Heart left ventricle (tissue), 16 donors: ENCODE measurements around the gene COPG2. TPM values are rescaled to one million over a fixed set of nuclear protein-coding genes. Genes with fewer than 3 reads are reported as not detected.

Experiments used
- ATAC-seq, 4 donors: fragments of 200-7000 bp; cut with Tn5 transposase; one replicate each; pipeline ENCODE4 v1.9.1; 2020 to 2022; ENCODE audit warnings: moderate library complexity in 4 of 4, mild to moderate bottlenecking in 3 of 4, moderate number of reproducible peaks in 1 of 4
- DNase-seq, 5 donors: peaks; one replicate each; pipeline ENCODE4 v3.0.0-alpha.2; 2020
- H3K27ac ChIP-seq, 12 donors: fragments of 200-600 bp; sonication (generic) in 4 of 12; one replicate each; pipeline versions ENCODE4 v1.5.0 to v1.8.0; 2016 to 2022; ENCODE audit warnings: mild to moderate bottlenecking in 2 of 12
- H3K27me3 ChIP-seq, 9 donors: fragments of 200-600 bp; sonication (generic) in 2 of 9; one replicate each; pipeline versions ENCODE4 v1.5.1 to v1.8.0; 2016 to 2022; ENCODE audit warnings: mild to moderate bottlenecking in 3 of 9
- H3K36me3 ChIP-seq, 9 donors: fragments of 200-600 bp; sonication (generic) in 2 of 9; one replicate each; pipeline versions ENCODE4 v1.5.0 to v1.8.0; 2018 to 2022; ENCODE audit warnings: mild to moderate bottlenecking in 2 of 9
- H3K4me1 ChIP-seq, 12 donors: fragments of 200-600 bp; sonication (generic) in 4 of 12; one replicate each; pipeline versions ENCODE4 v1.5.0 to v1.8.0; 2016 to 2022; ENCODE audit warnings: mild to moderate bottlenecking in 3 of 12
- H3K4me3 ChIP-seq, 12 donors: fragments of 200-600 bp; sonication (generic) in 4 of 12; one replicate each; pipeline versions ENCODE4 v1.5.0 to v1.8.0; 2017 to 2022; ENCODE audit warnings: mild to moderate bottlenecking in 9 of 12, moderate library complexity in 4 of 12
- H3K9me3 ChIP-seq, 12 donors: fragments of 200-600 bp; sonication (generic) in 4 of 12; one replicate each; pipeline versions ENCODE4 v1.5.0 to v1.8.0; 2016 to 2022; ENCODE audit warnings: mild to moderate bottlenecking in 1 of 12
- POLR2A ChIP-seq, 2 donors: fragments of 450-650 bp; IDR thresholded peaks; one replicate each; pipeline ENCODE4 v1.6.1; 2017; ENCODE audit warnings: antibody characterized with exemption in 2 of 2, mild to moderate bottlenecking in 2 of 2, moderate library complexity in 2 of 2
- WGBS, 4 donors: extraction: QIAGEN DNeasy Blood & Tissue Kit in 2 of 4; methylation state at CpG; one replicate each; pipeline versions ENCODE4 v1.1.5 to v1.1.7; 2013 to 2018; 5-methylcytosine and 5-hydroxymethylcytosine counted together
- intact Hi-C, 10 donors: fragments of 100-400 bp; cut with DNase I; formaldehyde crosslinking; loops; one replicate each; pipeline versions ENCODE4 v1.11.1 to v1.14.2; 2022
- polyA plus RNA-seq, 2 donors: library from polyadenylated mRNA; stranded (reverse); fragments of 200-250 nt; gene quantifications; one replicate each; pipeline ENCODE4 v1.2.3, GENCODE V29; 2013
- total RNA-seq, 9 donors: library from RNA; depleted of rRNA in 2 of 9; stranded (reverse); fragments of >200 nt in 2 of 9; fragmentation: NEBNext Ultra II Directional in 3 of 9; extraction: Animal tissue kit (Norgen Biotek cat#: 25700) in 3 of 9; gene quantifications; one replicate each; pipeline versions ENCODE4 v1.1.0 to v1.2.4, GENCODE V29; 2016 to 2023
- TF ChIP-seq, protein P1 (sequence below), 12 donors: fragments of 200-600 bp; sonication (generic) in 4 of 12; IDR thresholded peaks; one replicate each; pipeline versions ENCODE4 v1.5.0 to v1.8.0; 2018 to 2022; ENCODE audit warnings: antibody characterized with exemption in 12 of 12, mild to moderate bottlenecking in 5 of 12
- donor health status: ischemic (EF 13 %, LVEDD 7.1; RV severe dilation, severe dysfunction).
- donor health status: healthy with polysubstance abuse.
- donor health status: DM: no; HTN: yes; CAD: no.
- donor health status: DM: no; HTN: no; CAD: no.
- donor health status: ischemic (EF 25% LVEDD 6.9; RV normal size, moderate dysfunction).
- donor health status: ischemic (EF 25% LVEDD 5.7; RV mildly dilated, moderate dysfunction).
- donor health status: healthy.
- donor health status: DM: yes; HTN: yes; CAD: no.
- donor health status: ischemic (EF 35%, LVEDD 5.7; RV mildly dilated, moderate dysfunction).
- donor health status: nonischemic (EF 11% LVEDD 7.7; RV severe dilation, severe dysfunction).
- donor health status: DM: yes; HTN: yes; CAD: no.
- donor health status: PGD.
- donor health status: ischemic (EF 29% LVEDD 5.4; RV normal size, mild dysfunction).
- donor health status: nonischemic (EF 23%, LVEDD 6.1; RV moderate dilation, normal function).

COPG2 gene
- total and polyA plus RNA-seq, 11 donors, result 6.9 to 26.9 (median 17.3) TPM

GRCh38 chr7:130654850-130655249 is 13.7 kb downstream of the COPG2 start:
- H3K27ac ChIP-seq, result peak overlapping the region in 1 of 12 donors; percentile 8
- ATAC-seq (no peak), DNase-seq (no peak)
- intact Hi-C loops, result no loop called here
- no peak overlapping the region for H3K4me3 ChIP-seq
- no peaks in the 10 kb centered on the region for H3K9me3 ChIP-seq
- peaks cover 0 to 4% (median 0%) of the 10 kb centered on the region in 12 donors for H3K4me1 ChIP-seq
- peaks cover 0 to 37% (median 7%) of the 10 kb centered on the region in 9 donors for H3K36me3 ChIP-seq
- WGBS, 4 donors, result 82 to 88% (median 85%) methylated on average over 1 of the region's 1 CpG
- TF ChIP-seq, protein P1, sequence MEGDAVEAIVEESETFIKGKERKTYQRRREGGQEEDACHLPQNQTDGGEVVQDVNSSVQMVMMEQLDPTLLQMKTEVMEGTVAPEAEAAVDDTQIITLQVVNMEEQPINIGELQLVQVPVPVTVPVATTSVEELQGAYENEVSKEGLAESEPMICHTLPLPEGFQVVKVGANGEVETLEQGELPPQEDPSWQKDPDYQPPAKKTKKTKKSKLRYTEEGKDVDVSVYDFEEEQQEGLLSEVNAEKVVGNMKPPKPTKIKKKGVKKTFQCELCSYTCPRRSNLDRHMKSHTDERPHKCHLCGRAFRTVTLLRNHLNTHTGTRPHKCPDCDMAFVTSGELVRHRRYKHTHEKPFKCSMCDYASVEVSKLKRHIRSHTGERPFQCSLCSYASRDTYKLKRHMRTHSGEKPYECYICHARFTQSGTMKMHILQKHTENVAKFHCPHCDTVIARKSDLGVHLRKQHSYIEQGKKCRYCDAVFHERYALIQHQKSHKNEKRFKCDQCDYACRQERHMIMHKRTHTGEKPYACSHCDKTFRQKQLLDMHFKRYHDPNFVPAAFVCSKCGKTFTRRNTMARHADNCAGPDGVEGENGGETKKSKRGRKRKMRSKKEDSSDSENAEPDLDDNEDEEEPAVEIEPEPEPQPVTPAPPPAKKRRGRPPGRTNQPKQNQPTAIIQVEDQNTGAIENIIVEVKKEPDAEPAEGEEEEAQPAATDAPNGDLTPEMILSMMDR (IDR thresholded peaks at IDR 0.05), result no peak
- no peak for TF ChIP-seq POLR2A (IDR thresholded peaks at IDR 0.05)
- H3K27me3 ChIP-seq, result no peaks in the 10 kb centered on the region

GRCh38 chr7:130650611-130651120 is 17.9 kb downstream of the COPG2 start:
- TF ChIP-seq POLR2A (IDR thresholded peaks at IDR 0.05), result no peak
- DNase-seq (no peak), ATAC-seq (no peak)
- H3K27me3 ChIP-seq, result no peaks in the 10 kb centered on the region
- intact Hi-C loops, result no loop called here
- H3K27ac ChIP-seq, result no peak overlapping the region
- H3K4me3 ChIP-seq, result no peak overlapping the region
- peaks cover 0 to 4% (median 0%) of the 10 kb centered on the region in 12 donors for H3K4me1 ChIP-seq
- 78 to 89% (median 83%) methylated on average over 1 of the region's 1 CpG for WGBS, 4 donors
- peaks cover 0 to 27% (median 7%) of the 10 kb centered on the region in 9 donors for H3K36me3 ChIP-seq
- peaks cover 0 to 3% (median 0%) of the 10 kb centered on the region in 12 donors for H3K9me3 ChIP-seq

DNA sequence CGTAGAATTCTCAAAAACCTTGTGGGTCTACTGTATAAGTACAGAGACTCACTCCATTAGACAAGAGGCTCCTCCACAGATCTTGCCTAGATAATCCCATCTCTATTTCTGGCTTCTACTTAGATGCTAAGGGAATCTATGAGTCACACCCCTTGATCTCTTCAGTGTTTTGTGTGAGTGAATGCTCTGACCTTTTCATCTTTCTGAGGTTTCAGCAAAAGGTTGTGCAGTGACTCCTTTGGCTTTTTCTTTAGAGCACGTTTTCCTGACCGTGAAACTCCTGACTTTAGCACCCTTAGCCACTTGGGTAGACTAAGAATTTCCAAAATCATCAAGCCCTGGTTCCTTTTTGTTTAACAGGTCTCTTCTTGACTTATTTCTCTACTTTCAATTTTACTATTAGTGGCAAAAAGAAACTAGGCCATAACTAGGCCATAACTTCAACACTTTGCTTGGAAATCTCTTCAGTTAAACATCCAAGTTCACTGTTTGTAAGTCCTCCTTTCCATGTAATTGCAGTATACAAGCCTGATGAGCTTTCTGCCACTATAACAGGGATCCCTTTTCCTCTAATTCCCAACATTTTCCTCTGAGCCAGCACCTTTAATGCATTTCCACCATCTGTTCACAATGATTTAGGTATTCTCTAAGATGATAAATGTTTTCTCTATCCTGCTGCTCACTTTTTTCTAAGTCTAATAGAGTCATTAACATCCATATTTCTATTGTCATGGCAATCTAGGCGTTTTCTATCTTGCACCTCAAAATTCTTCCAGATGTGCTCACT is 19.4 kb downstream of the COPG2 start:
- no peak overlapping the region for H3K4me3 ChIP-seq
- 95 to 99% (median 96%) methylated on average over 4 of the region's 4 CpGs for WGBS, 4 donors
- TF ChIP-seq POLR2A (IDR thresholded peaks at IDR 0.05), result no peak
- TF ChIP-seq, protein P1 (IDR thresholded peaks at IDR 0.05), result no peak
- ATAC-seq (no peak), DNase-seq (no peak)
- peaks cover 0 to 33% (median 7%) of the 10 kb centered on the region in 9 donors for H3K36me3 ChIP-seq
- no peaks in the 10 kb centered on the region for H3K4me1 ChIP-seq
- no peaks in the 10 kb centered on the region for H3K27me3 ChIP-seq
- H3K27ac ChIP-seq, result no peak overlapping the region
- intact Hi-C loops, result no loop called here
- H3K9me3 ChIP-seq, result peaks cover 0 to 3% (median 0%) of the 10 kb centered on the region in 12 donors

- 92 to 96% (median 93%) methylated on average over 5 of the region's 5 CpGs for WGBS, 4 donors
- peaks cover 0 to 3% (median 0%) of the 10 kb centered on the region in 12 donors for H3K9me3 ChIP-seq
- H3K27me3 ChIP-seq, result no peaks in the 10 kb centered on the region
- no peak overlapping the region for H3K4me3 ChIP-seq
- DNase-seq, result no peak
- no peak for ATAC-seq
- no peak for TF ChIP-seq POLR2A (IDR thresholded peaks at IDR 0.05)
- TF ChIP-seq, protein P1 (IDR thresholded peaks at IDR 0.05), result no peak
- peaks cover 0 to 33% (median 7%) of the 10 kb centered on the region in 9 donors for H3K36me3 ChIP-seq
- intact Hi-C loops, result no loop called here
- no peaks in the 10 kb centered on the region for H3K4me1 ChIP-seq
- no peak overlapping the region for H3K27ac ChIP-seq
Observed at GRCh38 chr7:130648580-130648979, 20.0 kb downstream of the COPG2 start.
